Left ventricle myocardium superior (tissue), 1 donor: ENCODE data around the gene GUCA1A. TPM values are rescaled to one million over a fixed set of nuclear protein-coding genes. Genes with fewer than 3 reads are reported as not detected.
"Not testable (repeated sequence)": the region's sequence is repeated elsewhere in the genome, so short reads cannot be mapped to it uniquely, and the experiment has no call there.

Experiments
- ATAC-seq: fragments of 200-7000 bp; cut with Tn5 transposase; one replicate; pipeline ENCODE4 v1.9.1; 2020; ENCODE audit warnings: mild to moderate bottlenecking, moderate library complexity
- DNase-seq: peaks from one replicate; pipeline ENCODE4 v3.0.0-alpha.2; 2020
- intact Hi-C: fragments of 100-400 bp; cut with micrococcal nuclease; formaldehyde crosslinking; loops from one replicate; pipeline ENCODE4 v1.11.0; 2022
- total RNA-seq: library from RNA; stranded (reverse); fragmentation: NEBNext Ultra II Directional; extraction: Animal tissue kit (Norgen Biotek cat#: 25700); gene quantifications from one replicate; pipeline ENCODE4 v1.2.1, GENCODE V29; 2021
- donor health status: DM: no; HTN: yes; CAD: no; lungs with severe emphysema.

The GUCA1A gene
- total RNA-seq, 1 donor from 2014 or later = not detected

DNA sequence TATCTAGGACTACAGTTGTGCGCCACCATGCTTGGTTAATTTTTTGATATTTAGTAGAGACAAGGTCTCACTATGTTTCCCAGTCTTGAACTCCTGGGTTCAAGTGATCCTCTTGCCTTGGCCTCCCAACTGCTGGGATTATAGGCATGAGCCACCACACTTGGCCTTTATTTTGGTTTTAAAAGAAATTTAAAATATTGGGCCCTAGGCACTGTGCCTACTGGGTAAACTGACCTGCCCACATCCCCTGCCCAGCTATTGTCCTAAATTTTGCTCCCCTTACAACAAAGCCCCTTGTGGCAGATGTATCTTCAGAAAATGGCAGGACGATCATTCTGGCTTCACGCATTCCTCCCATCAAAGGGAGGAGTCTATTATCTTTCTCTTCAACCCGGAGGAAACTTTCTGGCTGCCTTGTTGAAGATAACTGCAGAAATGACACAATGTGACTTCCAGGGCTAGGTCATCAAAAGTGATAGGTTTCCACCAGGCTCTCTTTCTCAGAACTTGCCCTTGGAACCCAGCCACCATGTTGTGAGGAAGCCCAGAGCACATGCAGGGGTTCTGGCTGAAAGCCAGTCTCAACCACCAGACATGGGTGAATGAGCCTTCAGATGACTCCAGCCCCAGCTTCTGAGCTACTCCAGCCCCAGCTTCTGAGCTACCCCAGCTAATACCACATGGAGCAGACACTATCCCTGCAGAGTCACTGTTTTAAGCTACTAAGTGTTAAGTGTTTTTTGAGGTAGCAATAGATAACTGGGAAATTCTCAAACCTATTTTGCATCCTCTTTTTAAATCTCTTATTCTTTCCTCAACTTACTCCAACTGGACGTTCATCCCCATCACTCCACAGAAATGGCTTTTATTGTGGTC, 26.2 kb downstream of the GUCA1A start:
- no peak for DNase-seq
- intact Hi-C loops = no loop called here
- ATAC-seq = no peak

DNA sequence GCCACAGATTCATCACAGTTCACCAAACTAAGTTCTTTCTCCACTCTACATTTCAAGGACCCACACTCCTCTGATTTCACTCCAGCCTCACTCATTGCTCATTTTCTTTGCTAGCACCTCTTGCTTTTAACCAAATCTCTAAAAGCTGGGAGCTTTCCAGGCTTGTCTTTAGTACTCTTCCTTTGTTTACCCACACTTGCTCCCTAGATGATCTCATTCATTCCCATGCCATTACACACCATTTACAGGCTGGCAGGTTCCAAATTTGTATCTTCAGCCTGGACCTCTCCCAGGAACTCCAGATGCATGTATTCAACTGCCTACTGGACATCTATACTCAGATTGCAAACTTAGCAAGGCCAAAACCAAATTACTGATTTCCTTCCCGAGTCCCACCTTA, 26.9 kb downstream of the GUCA1A start:
- intact Hi-C loops = no loop called here
- DNase-seq = no peak
- peak; percentile 63 for ATAC-seq

DNA sequence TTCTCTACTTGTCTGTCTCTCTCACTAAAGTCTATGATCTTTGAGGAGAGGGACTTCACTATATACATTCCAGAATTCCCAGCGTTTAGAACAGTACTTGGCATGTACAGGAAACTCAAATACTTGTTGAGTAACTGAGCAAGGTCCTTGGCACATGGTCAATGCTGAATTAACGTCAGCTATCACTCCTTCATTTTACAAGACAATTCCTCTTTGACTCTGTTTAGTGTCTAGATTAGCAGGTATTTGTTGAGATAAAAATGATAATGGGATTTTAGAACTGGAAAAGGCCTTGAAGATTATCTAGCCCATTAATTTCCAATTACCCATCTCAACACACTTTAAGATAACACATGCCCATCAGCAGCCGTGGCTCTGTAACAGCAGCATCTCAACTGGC, 28.2 kb downstream of the GUCA1A start:
- DNase-seq = no peak
- intact Hi-C loops = no loop called here
- ATAC-seq = no peak

DNA sequence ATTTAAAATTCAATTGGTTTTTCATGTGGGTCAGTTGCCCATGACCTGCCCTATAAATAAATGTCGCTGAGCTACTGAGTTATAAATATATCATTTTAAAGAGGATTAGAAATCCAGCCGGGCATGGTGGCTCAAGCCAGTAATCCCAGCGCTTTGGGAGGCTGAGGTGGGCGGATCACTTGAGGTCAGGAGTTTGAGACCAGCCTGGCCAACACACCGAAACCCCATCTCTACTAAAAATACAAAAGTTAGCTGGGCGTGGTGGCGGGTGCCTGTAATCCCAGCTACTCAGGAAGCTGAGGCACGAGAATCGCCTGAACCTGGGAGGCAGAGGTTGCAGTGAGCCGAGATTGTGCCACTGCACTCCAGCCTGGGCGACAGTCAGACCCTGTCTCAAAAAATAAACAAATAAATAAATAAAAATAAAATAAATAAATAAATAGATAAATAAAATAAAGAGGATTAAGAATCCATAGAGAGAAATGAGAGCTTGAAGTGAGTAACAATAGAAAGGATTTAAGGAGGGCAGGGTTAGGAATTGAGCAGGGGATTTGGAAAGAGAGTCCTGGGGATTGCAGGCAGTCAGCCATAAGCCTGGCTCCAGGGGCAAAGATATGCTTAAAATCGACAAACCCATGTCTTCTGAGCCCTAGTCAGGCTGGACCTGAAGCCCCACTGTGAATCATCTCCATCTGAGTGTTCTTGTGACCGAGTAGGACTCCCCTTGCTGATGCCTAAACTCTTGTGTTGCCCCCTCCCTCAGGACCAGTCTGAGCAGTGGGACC, 29.2 kb downstream of the GUCA1A start:
- DNase-seq, intact Hi-C loops, ATAC-seq: not testable (repeated sequence)

DNA sequence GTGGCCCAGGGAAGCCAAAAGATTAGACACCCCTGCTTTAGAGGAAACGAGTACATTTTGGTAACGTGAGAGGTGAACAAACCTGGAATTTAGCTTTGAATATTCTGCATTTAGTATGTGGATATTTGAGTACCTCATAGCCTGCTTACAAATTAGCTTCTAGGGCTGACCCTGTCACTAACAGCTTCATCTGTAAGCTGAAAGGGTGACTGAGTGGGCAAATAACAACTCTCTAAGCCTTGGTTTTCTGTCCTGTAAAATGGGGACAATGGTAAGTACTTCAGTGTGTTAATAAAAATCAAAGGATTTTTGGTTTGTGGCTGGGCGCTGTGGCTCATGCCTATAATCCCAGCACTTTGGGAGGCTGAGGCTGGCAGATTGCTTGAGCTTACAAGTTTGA, 30.0 kb downstream of the GUCA1A start:
- intact Hi-C loops = no loop called here
- no peak for ATAC-seq
- no peak for DNase-seq

DNA sequence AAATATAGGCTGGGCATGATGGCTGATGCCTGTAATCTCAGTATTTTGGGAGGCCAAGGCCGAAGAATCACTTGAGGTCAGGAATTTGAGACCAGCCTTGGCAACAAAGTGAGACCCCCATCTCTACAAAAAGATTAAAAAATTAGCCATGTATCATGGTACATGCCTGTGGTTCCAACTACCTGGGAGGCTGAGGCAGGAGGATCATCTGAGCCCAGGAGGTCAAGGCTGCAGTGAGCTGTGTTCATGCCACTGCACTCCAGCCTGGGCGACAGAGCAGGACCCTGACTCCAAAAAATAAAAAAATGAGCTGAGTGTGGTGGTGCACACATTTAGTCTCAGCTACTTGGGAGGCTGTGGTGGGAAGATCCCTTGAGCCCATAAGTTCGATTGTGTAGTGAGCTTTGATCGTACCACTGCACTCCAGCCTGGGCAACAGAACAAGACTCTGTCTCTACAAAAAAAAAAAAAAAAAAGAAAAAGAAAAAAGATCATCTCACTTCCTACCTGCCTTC, 31.7 kb downstream of the GUCA1A start:
- ATAC-seq = no peak
- DNase-seq = no peak
- intact Hi-C loops = no loop called here

DNA sequence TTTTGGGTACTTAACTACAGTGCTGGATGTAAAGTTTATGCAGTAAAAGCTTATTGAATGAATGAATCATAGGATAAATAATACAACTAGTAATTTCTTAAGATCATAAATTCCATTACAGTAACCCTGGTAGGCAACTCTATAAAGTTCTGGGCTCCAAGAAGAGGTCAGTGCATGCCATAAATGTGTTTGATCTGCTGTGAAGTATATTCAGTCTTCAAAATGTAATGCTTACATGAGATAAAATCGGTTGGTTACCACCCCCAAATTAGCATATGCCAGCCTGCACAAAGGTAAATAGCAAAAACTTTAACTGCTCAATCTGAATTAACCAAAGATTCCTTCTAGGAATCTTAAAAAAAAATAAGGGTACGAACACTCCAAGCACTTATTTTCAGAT, 34.4 kb downstream of the GUCA1A start:
- ATAC-seq, intact Hi-C loops, DNase-seq: not testable (repeated sequence)

DNA sequence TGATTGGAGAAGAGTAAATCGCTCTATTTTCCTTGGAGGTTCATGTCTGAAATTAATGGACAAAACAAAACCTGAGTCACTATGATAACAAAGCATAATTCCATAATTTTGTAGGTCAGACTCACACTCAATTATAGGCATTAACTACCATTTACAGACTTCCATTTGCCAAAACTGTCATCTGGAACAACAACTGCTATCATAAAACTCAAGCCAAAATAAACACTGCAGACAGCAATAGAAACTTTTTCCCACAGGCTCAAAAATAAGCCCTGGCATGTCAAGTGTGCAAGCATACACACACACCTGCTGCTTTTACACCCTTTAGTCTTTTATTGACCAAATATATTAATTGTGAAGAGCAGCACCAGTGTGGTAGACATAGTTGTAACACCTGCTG, 37.4 kb downstream of the GUCA1A start:
- no peak for DNase-seq
- intact Hi-C loops = no loop called here
- no peak for ATAC-seq

DNA sequence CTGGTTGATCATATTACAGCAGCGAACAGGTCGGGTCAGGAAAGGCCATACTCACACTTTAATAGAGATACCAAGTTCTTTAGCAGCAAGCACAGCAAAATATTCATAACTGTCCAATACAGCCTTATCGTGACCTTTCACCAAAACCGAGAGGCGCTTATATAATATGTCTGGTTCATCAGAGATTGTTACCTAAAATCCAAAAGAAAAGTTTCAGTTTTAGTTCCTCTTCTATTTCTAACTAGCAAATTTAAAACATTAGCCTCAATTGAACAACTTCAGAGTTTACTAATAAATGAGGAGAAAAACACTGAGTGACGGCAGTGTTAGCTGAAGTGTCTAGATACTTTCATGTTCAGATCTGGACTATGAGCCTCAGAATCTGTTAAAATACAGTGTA, 38.6 kb downstream of the GUCA1A start:
- intact Hi-C loops = no loop called here
- ATAC-seq (no peak), DNase-seq (no peak)

DNA sequence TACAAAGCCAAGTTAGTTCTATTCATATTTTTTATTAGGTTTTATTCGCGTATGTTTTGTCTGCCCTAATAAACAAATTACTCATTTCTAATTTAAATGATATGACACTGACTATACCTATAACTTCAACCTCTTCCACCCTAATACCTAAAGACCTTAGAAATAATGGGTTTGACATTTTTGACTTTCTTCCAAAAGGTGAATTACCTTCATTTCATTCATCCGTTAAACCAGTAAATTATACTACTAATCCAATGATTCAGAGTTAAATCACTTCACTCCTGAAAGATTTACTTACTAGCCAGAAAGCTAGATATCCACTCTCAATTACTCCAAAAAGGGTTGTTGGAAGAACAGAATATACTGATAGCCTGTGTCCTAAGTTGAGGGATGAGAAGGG, 39.3 kb downstream of the GUCA1A start:
- ATAC-seq = no peak
- DNase-seq = no peak
- intact Hi-C loops = no loop called here

DNA sequence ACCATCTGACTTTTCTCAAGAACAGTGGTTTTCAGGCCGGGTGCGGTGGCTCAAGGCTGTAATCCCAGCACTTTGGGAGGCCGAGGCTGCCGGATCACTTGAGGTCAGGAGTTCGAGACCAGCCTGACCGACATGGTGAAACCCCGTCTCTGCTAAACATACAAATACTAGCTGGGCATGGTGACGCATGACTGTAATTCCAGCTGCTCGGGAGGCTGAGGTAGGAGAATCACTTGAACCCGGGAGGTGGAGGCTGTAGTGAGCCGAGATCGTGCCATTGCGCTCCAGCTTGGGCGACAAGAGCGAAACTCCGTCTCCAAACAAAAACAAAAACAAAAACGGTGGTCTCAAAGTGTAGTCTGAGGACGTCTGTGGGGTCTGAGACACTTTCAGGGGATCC, 43.3 kb downstream of the GUCA1A start:
- DNase-seq, intact Hi-C loops, ATAC-seq: not testable (repeated sequence)

DNA sequence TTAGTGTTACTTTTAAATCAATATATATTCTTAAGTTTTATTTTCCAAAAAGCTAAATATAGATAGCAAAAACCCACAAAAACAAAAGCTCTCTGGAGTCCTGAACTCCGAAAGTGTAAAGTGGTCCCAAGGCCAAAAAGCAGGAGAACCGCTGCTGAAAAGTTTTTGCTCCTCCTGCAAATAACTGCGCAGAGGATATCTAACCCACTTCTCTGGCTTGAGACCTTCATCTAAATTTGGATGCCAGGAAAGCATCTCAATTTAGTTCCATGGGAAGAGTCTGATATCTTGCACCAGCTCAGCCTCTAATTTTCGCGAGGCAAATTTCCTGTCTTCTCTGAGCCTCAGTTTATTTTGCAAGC, 44.0 kb downstream of the GUCA1A start:
- intact Hi-C loops = no loop called here
- peak; percentile 21 for ATAC-seq
- no peak for DNase-seq

DNA sequence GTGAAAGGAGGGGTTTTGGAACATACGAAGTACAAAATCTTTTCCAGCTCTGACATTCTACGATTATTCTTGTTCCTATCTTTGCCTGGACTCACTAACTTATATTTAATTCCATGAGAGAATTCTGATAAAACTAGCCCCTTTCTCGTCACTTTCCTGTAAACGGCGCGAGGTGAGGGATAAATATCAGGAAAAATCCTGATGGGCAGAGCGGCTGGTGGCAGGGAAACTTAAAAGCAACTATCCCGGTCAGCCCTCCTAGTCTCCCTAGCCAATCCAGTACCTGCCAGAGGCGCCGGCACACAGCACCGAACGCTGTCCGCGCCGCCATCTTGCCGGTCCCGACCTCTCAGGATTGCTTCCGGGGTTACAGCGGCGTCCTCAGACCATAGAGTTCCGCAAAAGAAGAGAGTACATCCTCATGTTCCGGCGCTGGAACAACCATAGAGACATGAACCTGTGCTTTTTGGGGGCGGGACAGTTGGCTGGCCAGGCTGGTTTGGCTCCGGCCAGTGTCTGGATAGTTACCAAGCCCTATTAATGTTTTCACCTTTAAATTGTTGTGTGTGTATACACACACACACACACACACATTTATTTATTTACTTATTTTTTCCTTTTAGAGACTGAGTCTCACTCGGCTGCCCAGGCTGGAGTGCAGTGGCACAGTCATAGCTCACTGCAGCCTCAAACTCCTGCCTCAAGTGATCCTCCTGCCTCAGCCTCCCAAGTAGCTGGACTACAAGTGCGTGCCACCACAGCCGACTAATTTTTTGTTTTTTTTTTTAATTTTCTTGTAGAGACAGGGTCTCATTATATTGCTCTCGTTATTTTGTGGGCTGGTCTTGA, 44.6 kb downstream of the GUCA1A start, which contains the start of gene MRPS10:
MRPS10 (minus strand) TSS at position 343 of the 849 bp plus-strand sequence; CDS start at position 331, 12 bp downstream.
- intact Hi-C loops = no loop called here

DNA sequence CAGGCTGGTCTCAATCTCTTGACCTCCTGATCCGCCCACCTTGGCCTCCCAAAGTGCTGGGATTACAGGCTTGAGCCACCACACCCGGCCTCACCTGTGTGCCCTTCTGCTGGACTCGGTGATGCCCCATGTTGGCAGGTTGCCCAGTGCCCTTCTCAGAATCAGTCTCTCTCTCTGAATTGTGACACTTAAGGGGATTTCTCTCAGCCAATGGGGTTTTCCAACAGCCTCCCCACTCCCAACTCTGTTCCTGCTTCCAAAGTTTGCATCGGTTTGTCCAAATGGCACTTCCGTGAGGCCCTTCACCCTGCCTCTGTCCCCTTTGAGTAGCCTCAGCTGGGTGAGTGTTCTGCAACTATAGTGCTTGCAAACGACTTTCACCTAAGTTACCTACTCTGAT, 47.6 kb downstream of the GUCA1A start:
- intact Hi-C loops = no loop called here
- DNase-seq = no peak
- no peak for ATAC-seq

More for the DNA sequence above, 44.6 kb downstream of the GUCA1A start, which contains the start of gene MRPS10:
- peak; percentile 92 for DNase-seq
- peak; percentile 100 for ATAC-seq

DNA sequence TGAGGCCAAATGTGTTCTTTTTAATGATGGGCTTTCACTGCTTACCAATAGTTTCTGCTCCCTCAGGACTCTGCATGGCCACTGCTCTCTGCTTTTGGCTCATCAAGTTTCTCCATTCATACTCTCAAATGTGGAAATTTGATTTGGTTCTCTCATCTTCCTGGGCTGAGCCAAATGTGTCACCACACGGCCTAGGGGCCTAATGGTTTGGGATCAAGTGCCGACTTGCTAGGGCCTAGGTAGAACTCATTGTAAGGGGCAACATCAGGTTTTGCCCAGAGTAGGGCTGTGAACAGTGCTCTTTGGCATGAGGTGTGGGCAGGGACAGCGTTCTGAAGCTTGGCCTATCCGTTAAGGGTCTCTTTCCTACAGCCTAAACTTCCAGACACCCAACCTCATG, 48.4 kb downstream of the GUCA1A start:
- DNase-seq = no peak
- no peak for ATAC-seq

DNA sequence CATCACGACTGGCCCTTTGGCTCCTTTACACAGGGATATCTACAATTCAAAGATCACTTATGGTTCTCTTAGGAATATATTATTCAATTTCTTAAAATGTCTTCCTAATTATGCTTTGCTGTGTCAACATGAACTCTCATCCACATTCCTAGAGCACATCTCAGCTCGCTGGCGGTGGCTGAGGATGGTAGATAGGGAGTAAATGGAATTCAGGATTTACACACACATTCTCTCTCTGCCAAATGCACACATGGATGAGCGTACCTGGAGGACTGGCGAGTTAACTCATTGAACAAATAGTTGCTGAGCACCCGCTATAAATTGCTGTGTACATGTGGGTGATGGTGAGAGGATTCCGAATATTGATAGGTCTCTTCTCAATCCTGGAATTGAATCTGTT, 49.3 kb downstream of the GUCA1A start:
- ATAC-seq (no peak), DNase-seq (no peak)
- intact Hi-C loops = no loop called here

More for the DNA sequence above, 48.4 kb downstream of the GUCA1A start:
- intact Hi-C loops = no loop called here

DNA sequence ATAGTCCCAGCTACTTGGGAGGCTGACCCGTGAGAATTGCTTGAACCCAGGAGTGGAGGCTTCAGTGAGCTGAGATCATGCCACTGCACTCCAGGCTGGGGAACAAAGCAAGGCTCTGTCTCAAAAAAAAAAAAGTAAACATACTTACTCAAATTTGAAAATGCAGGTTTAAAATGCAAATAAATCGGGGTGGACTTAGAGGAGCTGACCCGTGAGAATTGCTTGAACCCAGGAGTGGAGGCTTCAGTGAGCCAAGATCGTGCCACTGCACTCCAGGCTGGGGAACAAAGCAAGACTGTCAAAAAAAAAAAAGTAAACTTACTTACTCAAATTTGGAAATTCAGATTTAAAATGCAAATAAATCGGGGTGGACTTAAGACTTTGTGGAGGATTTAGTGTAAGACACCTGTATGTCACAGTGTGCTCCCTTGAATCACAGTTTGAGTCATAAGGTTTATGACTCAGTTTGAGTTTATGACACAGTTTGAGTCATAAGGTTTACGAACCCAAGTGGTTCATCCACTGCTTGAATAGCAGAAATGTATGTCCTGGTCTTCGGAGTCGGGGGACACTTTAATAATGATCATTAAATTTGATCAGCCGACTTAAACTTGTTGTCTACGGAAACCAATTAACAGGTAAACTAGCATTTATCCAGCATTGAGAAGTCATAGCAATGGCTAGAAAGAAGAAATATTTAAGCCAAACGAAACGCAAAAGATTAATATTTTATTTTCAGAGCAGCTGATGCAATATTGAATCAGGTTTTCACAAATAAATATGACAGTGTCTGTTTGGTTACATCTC, 51.3 kb downstream of the GUCA1A start:
- intact Hi-C loops = no loop called here
- ATAC-seq = no peak
- DNase-seq = no peak

DNA sequence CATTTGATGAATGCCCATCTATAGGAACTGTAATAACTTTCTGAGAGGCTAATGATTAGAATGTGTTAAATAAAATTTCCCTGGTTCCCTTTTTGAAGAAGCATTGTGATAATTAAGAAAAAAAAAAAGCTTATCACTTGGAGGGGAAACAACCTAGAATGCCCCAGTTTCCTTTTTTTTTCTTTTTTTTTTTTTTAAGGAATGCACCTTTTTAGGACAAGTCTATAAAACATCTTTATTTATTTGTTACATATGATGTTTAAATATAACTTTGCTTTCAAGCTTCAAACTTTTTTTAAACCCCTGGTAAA, 51.8 kb downstream of the GUCA1A start:
- no peak for ATAC-seq
- DNase-seq = no peak
- intact Hi-C loops = no loop called here

DNA sequence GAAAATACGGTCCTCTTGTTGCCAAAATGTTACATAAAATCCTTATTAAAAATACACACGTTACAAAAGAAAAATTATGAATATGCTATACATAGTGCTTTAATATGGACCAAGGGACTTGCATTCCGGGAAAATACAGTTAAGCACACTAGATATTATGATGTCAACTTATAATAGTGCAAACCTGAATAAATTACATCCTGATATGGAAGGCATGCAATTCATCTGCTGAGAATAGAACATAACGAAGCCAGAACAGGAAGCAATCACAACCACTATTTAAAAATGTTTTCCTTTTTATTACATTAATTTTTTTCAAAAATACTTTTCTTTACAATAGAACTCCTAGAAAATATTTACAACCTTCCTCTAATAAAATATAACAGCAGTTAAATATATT, 52.3 kb downstream of the GUCA1A start:
- no peak for ATAC-seq
- intact Hi-C loops = no loop called here

More for the DNA sequence above, 52.3 kb downstream of the GUCA1A start:
- no peak for DNase-seq
